ENCODE data around the gene IGFBPL1. TPM values are rescaled to one million over a fixed set of nuclear protein-coding genes. Genes with fewer than 3 reads are reported as not detected.

The IGFBPL1 gene
- total and polyA plus RNA-seq, 8 donors: 0.12 to 2.2 (median 0.72) TPM

- no peak for FAIRE-seq
- Histone ChIP-seq H3K9me3 (no peaks in the 10 kb centered on the region), H3K36me3 (no peaks in the 10 kb centered on the region), H3K27me3 (no peaks in the 10 kb centered on the region), H3K4me3 (no peak overlapping the region), H3K4me1 (no peaks in the 10 kb centered on the region), H3K27ac (no peak overlapping the region)
- TF ChIP-seq CTCF (IDR thresholded peaks at IDR 0.05): no peak
- 55 to 58% methylated on average over 5 of the region's 5 CpGs for WGBS, 2 donors
- no peak for ATAC-seq
- DNase-seq: no peak
- intact Hi-C loops (cut with DNase I): no loop called here
These were observed 5.1 kb downstream of the IGFBPL1 start for GRCh38 chr9:38419181-38419580.

GRCh38 chr9:38418366-38418765, 5.9 kb downstream of the IGFBPL1 start:
- H3K9me3 ChIP-seq: no peaks in the 10 kb centered on the region
- no peaks in the 10 kb centered on the region for H3K4me1 ChIP-seq
- no peaks in the 10 kb centered on the region for H3K36me3 ChIP-seq
- 85 to 88% methylated on average over 1 of the region's 1 CpG for WGBS, 2 donors
- DNase-seq: no peak
- ATAC-seq: no peak
- no peak overlapping the region for H3K4me3 ChIP-seq
- no peak overlapping the region for H3K27ac ChIP-seq
- H3K27me3 ChIP-seq: no peaks in the 10 kb centered on the region
- intact Hi-C loops (cut with DNase I): no loop called here
- no peak for FAIRE-seq
- TF ChIP-seq CTCF (IDR thresholded peaks at IDR 0.05): no peak

GRCh38 chr9:38417003-38417945, 7.0 kb downstream of the IGFBPL1 start:
- WGBS, 2 donors: 68 to 72% methylated on average over 8 of the region's 8 CpGs
- ATAC-seq (peak in 3 of 4 donors; percentile 39 to 49 (median 43)), DNase-seq (peak in 1 of 6 donors; percentile 68), FAIRE-seq (no peak)
- peaks cover 0 to 2% (median 0%) of the 10 kb centered on the region in 4 donors for H3K27me3 ChIP-seq
- no peaks in the 10 kb centered on the region for H3K9me3 ChIP-seq
- no peaks in the 10 kb centered on the region for H3K4me1 ChIP-seq
- peak in 2 of 4 donors; percentile 20 to 21 for TF ChIP-seq CTCF (IDR thresholded peaks at IDR 0.05)
- H3K27ac ChIP-seq: no peak overlapping the region
- intact Hi-C loops (cut with DNase I): no loop called here
- H3K36me3 ChIP-seq: no peaks in the 10 kb centered on the region
- no peak overlapping the region for H3K4me3 ChIP-seq

GRCh38 chr9:38416461-38416860, 7.8 kb downstream of the IGFBPL1 start:
- no peak for DNase-seq
- FAIRE-seq: no peak
- Histone ChIP-seq H3K9me3 (no peaks in the 10 kb centered on the region), H3K4me1 (no peaks in the 10 kb centered on the region), H3K4me3 (no peak overlapping the region), H3K36me3 (no peaks in the 10 kb centered on the region), H3K27me3 (peaks cover 0 to 2% (median 0%) of the 10 kb centered on the region in 4 donors), H3K27ac (no peak overlapping the region)
- 55 to 70% methylated on average over 4 of the region's 4 CpGs for WGBS, 2 donors
- ATAC-seq: no peak
- intact Hi-C loops (cut with DNase I): no loop called here
- TF ChIP-seq CTCF (IDR thresholded peaks at IDR 0.05): no peak

GRCh38 chr9:38415856-38416255, 8.4 kb downstream of the IGFBPL1 start:
- no peaks in the 10 kb centered on the region for H3K4me1 ChIP-seq
- H3K4me3 ChIP-seq: no peak overlapping the region
- H3K9me3 ChIP-seq: no peaks in the 10 kb centered on the region
- H3K36me3 ChIP-seq: no peaks in the 10 kb centered on the region
- no peak for TF ChIP-seq CTCF (IDR thresholded peaks at IDR 0.05)
- FAIRE-seq (no peak), ATAC-seq (no peak), DNase-seq (no peak)
- 88% methylated on average over 8 of the region's 8 CpGs for WGBS, 2 donors
- intact Hi-C loops (cut with DNase I): no loop called here
- no peak overlapping the region for H3K27ac ChIP-seq
- peaks cover 0 to 2% (median 0%) of the 10 kb centered on the region in 4 donors for H3K27me3 ChIP-seq
